WTC11 (cell line): ENCODE results near the gene RND3. TPM values are rescaled to one million over a fixed set of nuclear protein-coding genes. Genes with fewer than 3 reads are reported as not detected.

Experiments
- ATAC-seq: fragments of 200-7000 bp; cut with Tn5 transposase; 2 replicates; pipeline ENCODE4 v1.10.0; 2021; ENCODE audit warnings: mild to moderate bottlenecking, moderate library complexity
- CTCF ChIA-PET: fragments of 300-600 bp; sonication (Branson Sonifier 250); formaldehyde crosslinking; loops from one replicate; lab custom pipeline; 2021; ENCODE audit warnings: antibody characterized with exemption; lab: Charles Lee
- POLR2A ChIA-PET: fragments of 350-600 bp; sonication (Branson Sonifier 250); formaldehyde crosslinking; loops from one replicate; lab custom pipeline; 2021; ENCODE audit warnings: antibody characterized with exemption; lab: Charles Lee
- DNase-seq: peaks from one replicate; pipeline ENCODE4 v3.0.0; 2021; ENCODE audit warnings: low spot score
- H3K27ac Mint-ChIP-seq: 2 replicates; pipeline ENCODE4 v1.8.0; 2021; ENCODE audit warnings: mixed read lengths
- H3K27me3 Mint-ChIP-seq: 2 replicates; pipeline ENCODE4 v1.8.0; 2021; ENCODE audit warnings: low read depth, mild to moderate bottlenecking, moderate library complexity, mixed read lengths
- H3K36me3 Mint-ChIP-seq: 2 replicates; pipeline ENCODE4 v1.8.0; 2021; ENCODE audit warnings: mixed read lengths
- H3K4me1 Mint-ChIP-seq: 2 replicates; pipeline ENCODE4 v1.8.0; 2022; ENCODE audit warnings: mixed read lengths
- H3K4me3 Mint-ChIP-seq: 2 replicates; pipeline ENCODE4 v1.8.0; 2021; ENCODE audit warnings: mild to moderate bottlenecking, moderate library complexity, mixed read lengths
- H3K9me3 Mint-ChIP-seq: 2 replicates; pipeline ENCODE4 v1.8.0; 2021; ENCODE audit warnings: mixed read lengths
- ELF4 ChIP-seq: sonication (generic); formaldehyde crosslinking; IDR thresholded peaks from 2 replicates; pipeline ENCODE4 v1.8.1; 2022; ENCODE audit warnings: low read depth, mild to moderate bottlenecking, moderate library complexity, missing genetic modification reagents
- GRHL2 ChIP-seq: fragments of 250-450 bp; sonication (Bioruptor Pico); IDR thresholded peaks from 2 replicates; pipeline ENCODE4 v1.8.0; 2022; ENCODE audit warnings: mild to moderate bottlenecking, moderate library complexity; ENCODE audit not compliant: insufficient replicate concordance, severe bottlenecking
- GTF2I ChIP-seq: fragments of 250-450 bp; sonication (Bioruptor Pico); conservative IDR thresholded peaks from 2 replicates; pipeline ENCODE4 v1.4.0; 2021; ENCODE audit warnings: mild to moderate bottlenecking
- IRF2 ChIP-seq: sonication (generic); formaldehyde crosslinking; IDR thresholded peaks from 2 replicates; pipeline ENCODE4 v1.8.0; 2022; ENCODE audit warnings: low read depth, missing genetic modification reagents, borderline replicate concordance
- NFATC4 ChIP-seq: fragments of 250-450 bp; sonication (Bioruptor Pico); IDR thresholded peaks from 2 replicates; pipeline ENCODE4 v1.9.0; 2021; ENCODE audit warnings: mild to moderate bottlenecking
- RELA ChIP-seq: sonication (generic); formaldehyde crosslinking; IDR thresholded peaks from 2 replicates; pipeline ENCODE4 v1.8.1; 2022; ENCODE audit warnings: missing genetic modification reagents, mild to moderate bottlenecking, borderline replicate concordance
- RORB ChIP-seq: fragments of 250-450 bp; sonication (Bioruptor Pico); IDR thresholded peaks from 2 replicates; pipeline ENCODE4 v1.9.0; 2021; ENCODE audit warnings: mild to moderate bottlenecking
- SOX15 ChIP-seq: fragments of 250-450 bp; sonication (Bioruptor Pico); IDR thresholded peaks from 2 replicates; pipeline ENCODE4 v1.9.0; 2021; ENCODE audit warnings: mild to moderate bottlenecking
- TP53 ChIP-seq: sonication (generic); formaldehyde crosslinking; IDR thresholded peaks from 2 replicates; pipeline ENCODE4 v1.8.1; 2023; ENCODE audit warnings: mild to moderate bottlenecking, missing genetic modification reagents
- ZNF232 ChIP-seq: sonication (generic); formaldehyde crosslinking; IDR thresholded peaks from 2 replicates; pipeline ENCODE4 v1.8.0; 2022; ENCODE audit warnings: mild to moderate bottlenecking, missing genetic modification reagents
- ZNF263 ChIP-seq: sonication (generic); formaldehyde crosslinking; IDR thresholded peaks from 2 replicates; pipeline ENCODE4 v1.8.1; 2022; ENCODE audit warnings: low read depth, mild to moderate bottlenecking, moderate library complexity, missing genetic modification reagents
- ZNF317 ChIP-seq: sonication (generic); formaldehyde crosslinking; IDR thresholded peaks from 2 replicates; pipeline ENCODE4 v1.8.1; 2023; ENCODE audit warnings: low read depth, mild to moderate bottlenecking, moderate library complexity, missing genetic modification reagents, borderline replicate concordance
- total RNA-seq: library from RNA; stranded (reverse); gene quantifications from 3 replicates; pipeline ENCODE4 v1.2.3, GENCODE V29; 2021
- TF ChIP-seq, protein P1 (sequence below): sonication (generic); formaldehyde crosslinking; IDR thresholded peaks from 2 replicates; pipeline ENCODE4 v1.8.1; 2022; ENCODE audit warnings: low read depth, mild to moderate bottlenecking, moderate library complexity, missing genetic modification reagents, borderline replicate concordance
- TF ChIP-seq, protein P2 (sequence below): fragments of 250-450 bp; sonication (Bioruptor Pico); IDR thresholded peaks from 2 replicates; pipeline ENCODE4 v1.9.0; 2021; ENCODE audit warnings: moderate library complexity, mild to moderate bottlenecking, inconsistent platforms, borderline replicate concordance
- TF ChIP-seq, protein P3 (sequence below): fragments of 250-450 bp; sonication (Bioruptor Pico); IDR thresholded peaks from 2 replicates; pipeline ENCODE4 v1.9.0; 2021; ENCODE audit warnings: mild to moderate bottlenecking, borderline replicate concordance
- TF ChIP-seq, protein P4 (sequence below): sonication (generic); formaldehyde crosslinking; conservative IDR thresholded peaks from 2 replicates; pipeline ENCODE4 v1.8.1; 2022; ENCODE audit warnings: mild to moderate bottlenecking, missing genetic modification reagents
- TF ChIP-seq, protein P5 (sequence below): sonication (generic); formaldehyde crosslinking; IDR thresholded peaks from 2 replicates; pipeline ENCODE4 v1.8.1; 2022; ENCODE audit warnings: low read depth, missing genetic modification reagents, borderline replicate concordance
- TF ChIP-seq, protein P6 (sequence below): sonication (generic); formaldehyde crosslinking; IDR thresholded peaks from 2 replicates; pipeline ENCODE4 v1.8.1; 2023; ENCODE audit warnings: mild to moderate bottlenecking, missing genetic modification reagents, moderate library complexity
- TF ChIP-seq, protein P7 (sequence below): fragments of 250-450 bp; sonication (Bioruptor Pico); IDR thresholded peaks from 2 replicates; pipeline ENCODE4 v1.9.0; 2021; ENCODE audit warnings: mild to moderate bottlenecking
- TF ChIP-seq, protein P8 (sequence below): fragments of 250-450 bp; sonication (Bioruptor Pico); conservative IDR thresholded peaks from 2 replicates; pipeline ENCODE4 v1.9.0; 2021; ENCODE audit warnings: mild to moderate bottlenecking
- TF ChIP-seq, protein P9 (sequence below): sonication (generic); formaldehyde crosslinking; IDR thresholded peaks from 2 replicates; pipeline ENCODE4 v1.8.1; 2023; ENCODE audit warnings: mild to moderate bottlenecking, missing genetic modification reagents

The RND3 gene
- total RNA-seq, 1 experiment from 2014 or later, result 64.4 TPM

DNA sequence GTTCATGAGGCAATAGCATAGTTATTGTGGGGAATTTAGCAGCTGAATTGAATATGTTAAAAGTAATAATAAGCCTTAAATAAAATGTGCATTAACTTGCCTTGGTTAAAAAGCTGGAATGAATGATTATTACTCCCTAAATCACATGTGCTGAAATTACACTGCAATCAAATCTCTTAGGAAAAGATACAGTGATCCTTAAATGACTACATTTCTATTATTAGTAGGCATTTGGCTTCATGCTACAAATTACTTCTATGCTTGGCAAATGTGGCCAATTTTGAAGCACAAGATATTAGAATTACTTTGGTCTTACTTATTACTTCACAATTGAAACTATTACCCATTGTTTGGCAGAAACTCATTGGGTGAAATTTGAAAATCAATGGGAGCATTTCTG, 5.4 kb downstream of the RND3 start (continued):
- TF ChIP-seq, protein P1, sequence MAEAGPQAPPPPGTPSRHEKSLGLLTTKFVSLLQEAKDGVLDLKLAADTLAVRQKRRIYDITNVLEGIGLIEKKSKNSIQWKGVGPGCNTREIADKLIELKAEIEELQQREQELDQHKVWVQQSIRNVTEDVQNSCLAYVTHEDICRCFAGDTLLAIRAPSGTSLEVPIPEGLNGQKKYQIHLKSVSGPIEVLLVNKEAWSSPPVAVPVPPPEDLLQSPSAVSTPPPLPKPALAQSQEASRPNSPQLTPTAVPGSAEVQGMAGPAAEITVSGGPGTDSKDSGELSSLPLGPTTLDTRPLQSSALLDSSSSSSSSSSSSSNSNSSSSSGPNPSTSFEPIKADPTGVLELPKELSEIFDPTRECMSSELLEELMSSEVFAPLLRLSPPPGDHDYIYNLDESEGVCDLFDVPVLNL (CRISPR knock-in tag), result no peak
- TF ChIP-seq, protein P2, sequence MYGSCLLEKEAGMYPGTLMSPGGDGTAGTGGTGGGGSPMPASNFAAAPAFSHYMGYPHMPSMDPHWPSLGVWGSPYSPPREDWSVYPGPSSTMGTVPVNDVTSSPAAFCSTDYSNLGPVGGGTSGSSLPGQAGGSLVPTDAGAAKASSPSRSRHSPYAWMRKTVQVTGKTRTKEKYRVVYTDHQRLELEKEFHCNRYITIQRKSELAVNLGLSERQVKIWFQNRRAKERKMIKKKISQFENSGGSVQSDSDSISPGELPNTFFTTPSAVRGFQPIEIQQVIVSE (CRISPR knock-in tag), result no peak
- no peak for TF ChIP-seq IRF2 (CRISPR knock-in tag)

DNA sequence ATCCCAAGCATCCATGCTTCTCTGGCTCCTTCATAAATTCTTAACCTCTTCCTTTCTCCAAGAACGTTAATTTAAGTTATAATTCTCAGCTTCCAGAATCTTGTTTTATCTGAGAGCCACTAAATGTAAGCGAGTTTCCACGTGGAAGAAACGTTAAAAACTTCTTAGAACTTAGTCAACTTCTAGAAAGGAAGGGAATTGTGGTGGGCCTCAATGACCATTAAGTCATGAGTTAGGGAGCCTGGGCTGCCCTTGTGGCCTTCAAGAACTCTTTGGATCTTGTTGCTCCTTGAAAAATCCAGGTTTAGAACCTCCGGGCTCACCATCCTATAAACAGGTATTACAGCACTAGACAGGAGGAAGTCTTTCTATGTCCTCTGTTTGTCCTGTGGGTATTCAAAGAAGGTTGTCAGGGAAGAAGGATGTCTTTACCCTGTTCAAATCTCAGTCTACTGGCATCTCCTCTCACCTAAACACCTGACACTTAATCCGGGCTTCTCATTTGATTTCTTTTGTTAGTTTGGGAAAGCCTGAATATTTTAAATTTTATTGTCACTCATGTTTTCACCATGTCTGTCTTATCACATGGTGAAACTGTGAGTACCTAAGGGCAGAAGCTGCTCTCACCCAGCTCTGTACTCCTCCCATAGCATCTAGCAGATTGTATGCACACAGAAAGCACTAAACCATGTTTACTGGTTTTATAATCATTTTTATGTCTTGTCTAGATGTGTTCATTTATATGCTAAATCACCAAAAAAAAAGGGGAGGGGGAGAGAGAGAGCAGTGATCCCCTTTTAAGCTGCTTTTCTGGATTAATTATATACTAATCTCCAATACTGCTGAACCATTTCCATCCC, 6.3 kb downstream of the RND3 start:
- Mint-ChIP-seq H3K36me3 (peaks cover 39% of the 10 kb centered on the region), H3K4me3 (no peak overlapping the region)

More for the DNA sequence above, 6.3 kb downstream of the RND3 start:
- DNase-seq (no peak), ATAC-seq (no peak)
- Mint-ChIP-seq H3K27ac (no peak overlapping the region), H3K4me1 (peaks cover 86% of the 10 kb centered on the region), H3K27me3 (no peaks in the 10 kb centered on the region)
- CTCF ChIA-PET, result no interaction called here
- no peak for TF ChIP-seq GTF2I (CRISPR knock-in tag)
- TF ChIP-seq ZNF317 (CRISPR knock-in tag), result no peak
- no peak for TF ChIP-seq ZNF263 (CRISPR knock-in tag)
- TF ChIP-seq NFATC4 (CRISPR knock-in tag), result no peak
- TF ChIP-seq, protein P3, sequence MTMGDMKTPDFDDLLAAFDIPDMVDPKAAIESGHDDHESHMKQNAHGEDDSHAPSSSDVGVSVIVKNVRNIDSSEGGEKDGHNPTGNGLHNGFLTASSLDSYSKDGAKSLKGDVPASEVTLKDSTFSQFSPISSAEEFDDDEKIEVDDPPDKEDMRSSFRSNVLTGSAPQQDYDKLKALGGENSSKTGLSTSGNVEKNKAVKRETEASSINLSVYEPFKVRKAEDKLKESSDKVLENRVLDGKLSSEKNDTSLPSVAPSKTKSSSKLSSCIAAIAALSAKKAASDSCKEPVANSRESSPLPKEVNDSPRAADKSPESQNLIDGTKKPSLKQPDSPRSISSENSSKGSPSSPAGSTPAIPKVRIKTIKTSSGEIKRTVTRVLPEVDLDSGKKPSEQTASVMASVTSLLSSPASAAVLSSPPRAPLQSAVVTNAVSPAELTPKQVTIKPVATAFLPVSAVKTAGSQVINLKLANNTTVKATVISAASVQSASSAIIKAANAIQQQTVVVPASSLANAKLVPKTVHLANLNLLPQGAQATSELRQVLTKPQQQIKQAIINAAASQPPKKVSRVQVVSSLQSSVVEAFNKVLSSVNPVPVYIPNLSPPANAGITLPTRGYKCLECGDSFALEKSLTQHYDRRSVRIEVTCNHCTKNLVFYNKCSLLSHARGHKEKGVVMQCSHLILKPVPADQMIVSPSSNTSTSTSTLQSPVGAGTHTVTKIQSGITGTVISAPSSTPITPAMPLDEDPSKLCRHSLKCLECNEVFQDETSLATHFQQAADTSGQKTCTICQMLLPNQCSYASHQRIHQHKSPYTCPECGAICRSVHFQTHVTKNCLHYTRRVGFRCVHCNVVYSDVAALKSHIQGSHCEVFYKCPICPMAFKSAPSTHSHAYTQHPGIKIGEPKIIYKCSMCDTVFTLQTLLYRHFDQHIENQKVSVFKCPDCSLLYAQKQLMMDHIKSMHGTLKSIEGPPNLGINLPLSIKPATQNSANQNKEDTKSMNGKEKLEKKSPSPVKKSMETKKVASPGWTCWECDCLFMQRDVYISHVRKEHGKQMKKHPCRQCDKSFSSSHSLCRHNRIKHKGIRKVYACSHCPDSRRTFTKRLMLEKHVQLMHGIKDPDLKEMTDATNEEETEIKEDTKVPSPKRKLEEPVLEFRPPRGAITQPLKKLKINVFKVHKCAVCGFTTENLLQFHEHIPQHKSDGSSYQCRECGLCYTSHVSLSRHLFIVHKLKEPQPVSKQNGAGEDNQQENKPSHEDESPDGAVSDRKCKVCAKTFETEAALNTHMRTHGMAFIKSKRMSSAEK (CRISPR knock-in tag), result no peak
- no peak for TF ChIP-seq TP53 (CRISPR knock-in tag)
- no peak for TF ChIP-seq GRHL2 (CRISPR knock-in tag)
- TF ChIP-seq, protein P4, sequence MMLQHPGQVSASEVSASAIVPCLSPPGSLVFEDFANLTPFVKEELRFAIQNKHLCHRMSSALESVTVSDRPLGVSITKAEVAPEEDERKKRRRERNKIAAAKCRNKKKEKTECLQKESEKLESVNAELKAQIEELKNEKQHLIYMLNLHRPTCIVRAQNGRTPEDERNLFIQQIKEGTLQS, result no peak
- no peak for TF ChIP-seq ZNF232 (CRISPR knock-in tag)
- TF ChIP-seq, protein P5, sequence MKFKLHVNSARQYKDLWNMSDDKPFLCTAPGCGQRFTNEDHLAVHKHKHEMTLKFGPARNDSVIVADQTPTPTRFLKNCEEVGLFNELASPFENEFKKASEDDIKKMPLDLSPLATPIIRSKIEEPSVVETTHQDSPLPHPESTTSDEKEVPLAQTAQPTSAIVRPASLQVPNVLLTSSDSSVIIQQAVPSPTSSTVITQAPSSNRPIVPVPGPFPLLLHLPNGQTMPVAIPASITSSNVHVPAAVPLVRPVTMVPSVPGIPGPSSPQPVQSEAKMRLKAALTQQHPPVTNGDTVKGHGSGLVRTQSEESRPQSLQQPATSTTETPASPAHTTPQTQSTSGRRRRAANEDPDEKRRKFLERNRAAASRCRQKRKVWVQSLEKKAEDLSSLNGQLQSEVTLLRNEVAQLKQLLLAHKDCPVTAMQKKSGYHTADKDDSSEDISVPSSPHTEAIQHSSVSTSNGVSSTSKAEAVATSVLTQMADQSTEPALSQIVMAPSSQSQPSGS (CRISPR knock-in tag), result no peak
- TF ChIP-seq ELF4 (CRISPR knock-in tag), result no peak
- TF ChIP-seq, protein P6, sequence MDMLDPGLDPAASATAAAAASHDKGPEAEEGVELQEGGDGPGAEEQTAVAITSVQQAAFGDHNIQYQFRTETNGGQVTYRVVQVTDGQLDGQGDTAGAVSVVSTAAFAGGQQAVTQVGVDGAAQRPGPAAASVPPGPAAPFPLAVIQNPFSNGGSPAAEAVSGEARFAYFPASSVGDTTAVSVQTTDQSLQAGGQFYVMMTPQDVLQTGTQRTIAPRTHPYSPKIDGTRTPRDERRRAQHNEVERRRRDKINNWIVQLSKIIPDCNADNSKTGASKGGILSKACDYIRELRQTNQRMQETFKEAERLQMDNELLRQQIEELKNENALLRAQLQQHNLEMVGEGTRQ (CRISPR knock-in tag), result no peak
- no peak for TF ChIP-seq SOX15 (CRISPR knock-in tag)
- no peak for TF ChIP-seq RELA
- TF ChIP-seq, protein P7, sequence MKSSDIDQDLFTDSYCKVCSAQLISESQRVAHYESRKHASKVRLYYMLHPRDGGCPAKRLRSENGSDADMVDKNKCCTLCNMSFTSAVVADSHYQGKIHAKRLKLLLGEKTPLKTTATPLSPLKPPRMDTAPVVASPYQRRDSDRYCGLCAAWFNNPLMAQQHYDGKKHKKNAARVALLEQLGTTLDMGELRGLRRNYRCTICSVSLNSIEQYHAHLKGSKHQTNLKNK (CRISPR knock-in tag), result no peak
- TF ChIP-seq, protein P8, sequence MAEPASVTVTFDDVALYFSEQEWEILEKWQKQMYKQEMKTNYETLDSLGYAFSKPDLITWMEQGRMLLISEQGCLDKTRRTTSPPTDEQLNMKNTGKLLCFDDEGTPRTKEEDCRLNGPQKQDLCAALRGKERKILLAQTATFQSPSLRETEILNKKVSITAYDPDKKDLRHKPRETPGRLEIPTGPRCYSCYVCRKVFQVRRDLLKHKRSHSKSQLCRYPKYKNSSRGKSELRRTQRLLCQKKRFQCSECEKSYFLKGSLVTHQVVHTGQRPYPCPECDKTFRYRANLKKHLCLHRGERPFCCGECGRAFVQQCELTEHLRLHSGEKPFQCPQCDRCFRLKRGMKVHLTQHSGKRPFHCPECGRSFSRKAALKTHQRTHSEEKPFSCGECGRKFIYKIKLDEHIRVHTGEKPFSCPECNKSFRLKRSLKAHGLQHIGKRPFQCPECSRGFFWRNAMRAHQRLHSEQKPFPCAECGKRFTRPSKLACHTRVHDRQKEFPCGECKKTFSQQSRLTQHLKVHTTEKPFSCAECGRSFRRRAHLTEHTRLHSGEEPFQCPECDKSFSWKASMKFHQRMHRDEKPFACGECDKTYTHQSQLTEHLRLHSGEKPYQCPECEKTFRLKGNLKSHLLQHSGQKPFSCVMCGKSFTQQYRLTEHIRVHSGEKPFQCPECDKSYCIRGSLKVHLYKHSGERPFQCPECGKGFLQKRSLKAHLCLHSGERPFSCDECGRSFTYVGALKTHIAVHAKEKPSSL (CRISPR knock-in tag), result no peak
- no peak for TF ChIP-seq RORB (CRISPR knock-in tag)
- TF ChIP-seq, protein P9, sequence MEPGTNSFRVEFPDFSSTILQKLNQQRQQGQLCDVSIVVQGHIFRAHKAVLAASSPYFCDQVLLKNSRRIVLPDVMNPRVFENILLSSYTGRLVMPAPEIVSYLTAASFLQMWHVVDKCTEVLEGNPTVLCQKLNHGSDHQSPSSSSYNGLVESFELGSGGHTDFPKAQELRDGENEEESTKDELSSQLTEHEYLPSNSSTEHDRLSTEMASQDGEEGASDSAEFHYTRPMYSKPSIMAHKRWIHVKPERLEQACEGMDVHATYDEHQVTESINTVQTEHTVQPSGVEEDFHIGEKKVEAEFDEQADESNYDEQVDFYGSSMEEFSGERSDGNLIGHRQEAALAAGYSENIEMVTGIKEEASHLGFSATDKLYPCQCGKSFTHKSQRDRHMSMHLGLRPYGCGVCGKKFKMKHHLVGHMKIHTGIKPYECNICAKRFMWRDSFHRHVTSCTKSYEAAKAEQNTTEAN, result no peak
- TF ChIP-seq, all 79 proteins: peak for 0
- POLR2A ChIA-PET, result no interaction called here
- H3K9me3 Mint-ChIP-seq, result no peaks in the 10 kb centered on the region
